GM11168 (cell line): ENCODE measurements around the gene TMCO1.
"Not testable (repeated sequence)": the region's sequence is repeated elsewhere in the genome, so short reads cannot be mapped to it uniquely, and the experiment has no call there.

Experiments used
- in situ Hi-C: fragments of 300-500 bp; cut with MboI; formaldehyde crosslinking; loops from one replicate; pipeline ENCODE4 v1.12.0; 2022; ENCODE audit warnings: low sequenced_read_pairs; ENCODE audit not compliant: unreplicated experiment

TMCO1 gene

GRCh38 chr1:165695031-165695430, 73.6 kb downstream of the TMCO1 start:
- in situ Hi-C loops, result no loop called here

GRCh38 chr1:165688046-165688445, 80.6 kb downstream of the TMCO1 start:
- in situ Hi-C loops, result no loop called here

DNA sequence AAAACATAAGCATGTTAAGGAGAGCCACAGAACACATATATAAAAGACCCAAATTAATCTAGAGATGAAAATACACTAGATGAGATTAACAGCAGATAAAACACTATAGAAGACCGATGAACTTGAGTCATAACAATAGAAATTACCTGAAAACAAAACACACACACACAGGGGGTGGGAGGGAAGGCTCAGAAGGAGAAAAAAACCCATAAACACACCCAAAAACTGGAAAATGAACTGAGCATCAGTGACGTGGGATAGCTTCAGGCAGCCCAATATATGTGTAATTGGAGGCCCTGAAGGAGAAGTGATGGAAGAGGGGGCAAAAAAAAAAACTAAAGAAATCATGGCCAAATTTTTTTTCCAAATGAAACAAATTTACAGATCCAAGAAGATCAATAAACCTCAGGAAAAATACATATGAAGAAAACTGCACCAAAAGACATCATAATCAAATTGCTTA, 81.7 kb downstream of the TMCO1 start:
- in situ Hi-C loops, result no loop called here

GRCh38 chr1:165686121-165686970, 82.3 kb downstream of the TMCO1 start:
- in situ Hi-C loops, result no loop called here

DNA sequence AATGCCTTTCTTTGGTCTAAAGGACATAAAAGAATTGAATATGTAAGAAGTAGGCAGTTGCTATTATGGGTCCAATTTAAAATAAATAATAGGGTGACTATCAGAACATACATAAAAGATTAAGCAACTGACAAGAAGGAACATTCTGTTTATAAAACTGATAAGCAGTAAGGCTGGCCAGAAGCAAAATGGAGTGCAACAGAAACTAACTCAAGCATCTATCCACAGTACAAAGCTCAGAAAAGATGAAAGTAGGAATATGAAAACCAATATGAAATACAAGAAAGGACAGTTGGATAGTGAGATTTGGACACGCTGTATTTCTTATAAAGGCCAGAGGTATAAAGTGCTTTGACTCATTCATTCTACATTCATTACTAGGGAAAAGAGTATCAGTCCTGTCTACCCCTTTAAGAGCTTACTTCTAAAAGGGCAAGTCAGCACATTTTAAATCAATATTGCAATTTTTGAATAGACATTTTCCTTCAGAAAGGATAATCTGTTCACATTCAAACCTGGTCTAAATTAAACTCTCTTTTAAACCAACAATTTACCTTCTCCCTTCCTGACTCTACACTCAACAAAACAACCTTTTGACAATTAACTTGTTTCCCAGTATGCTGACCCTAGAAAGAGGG, 84.7 kb downstream of the TMCO1 start:
- in situ Hi-C loops, result no loop called here

DNA sequence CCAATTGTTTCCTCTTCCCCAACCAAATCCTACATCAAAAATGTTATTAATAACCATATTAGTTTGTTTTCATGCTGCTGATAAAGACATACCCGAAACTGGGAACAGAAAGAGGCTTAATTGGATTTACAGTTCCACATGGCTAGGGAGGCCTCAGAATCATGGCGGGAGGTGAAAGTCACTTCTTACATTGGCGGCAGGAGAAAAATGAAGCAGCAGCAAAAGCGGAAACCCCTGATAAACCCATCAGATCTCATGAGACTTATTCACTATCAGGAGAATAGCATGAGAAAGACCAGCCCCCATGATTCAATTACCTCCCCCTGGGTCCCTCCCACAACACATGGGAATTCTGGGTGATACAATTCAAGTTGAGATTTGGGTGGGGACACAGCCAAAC, 87.9 kb downstream of the TMCO1 start:
- in situ Hi-C loops, result not testable (repeated sequence)

- in situ Hi-C loops, result no loop called here
Observed at GRCh38 chr1:165680303-165680702, 88.4 kb downstream of the TMCO1 start.

GRCh38 chr1:165679282-165680036, 89.2 kb downstream of the TMCO1 start:
- in situ Hi-C loops, result no loop called here

DNA sequence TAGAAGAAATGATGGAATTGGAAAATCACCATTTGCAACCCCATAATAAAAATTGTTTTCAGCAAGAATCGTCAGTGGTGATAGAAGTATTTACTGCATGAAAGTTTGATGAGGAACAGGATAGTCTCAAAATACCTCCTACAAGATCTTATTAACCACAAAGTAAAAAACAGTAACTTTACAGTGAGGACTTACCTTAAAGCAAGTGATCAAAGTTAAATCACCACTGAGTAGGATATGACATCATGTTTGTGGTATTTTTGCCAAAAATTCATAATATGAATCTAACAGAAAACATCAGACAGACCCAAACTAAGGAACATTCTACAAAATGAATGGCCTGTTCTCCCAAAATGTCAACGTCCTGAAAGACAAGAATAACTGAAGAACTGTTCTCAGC, 90.2 kb downstream of the TMCO1 start:
- in situ Hi-C loops, result no loop called here
